GM18499 (cell line): Measurements from ENCODE around the gene HIP1R.
"Not testable (repeated sequence)": the region's sequence is repeated elsewhere in the genome, so short reads cannot be mapped to it uniquely, and the experiment has no call there.

Experiments
- ATAC-seq: cut with Tn5 transposase; IDR thresholded peaks from one replicate; pipeline ENCODE4 v1.9.1; 2021; ENCODE audit warnings: moderate number of reproducible peaks; ENCODE audit not compliant: insufficient read depth, unreplicated experiment

The HIP1R gene

GRCh38 chr12:122871851-122872780, 36.9 kb downstream of the HIP1R start:
- ATAC-seq: no peak

DNA sequence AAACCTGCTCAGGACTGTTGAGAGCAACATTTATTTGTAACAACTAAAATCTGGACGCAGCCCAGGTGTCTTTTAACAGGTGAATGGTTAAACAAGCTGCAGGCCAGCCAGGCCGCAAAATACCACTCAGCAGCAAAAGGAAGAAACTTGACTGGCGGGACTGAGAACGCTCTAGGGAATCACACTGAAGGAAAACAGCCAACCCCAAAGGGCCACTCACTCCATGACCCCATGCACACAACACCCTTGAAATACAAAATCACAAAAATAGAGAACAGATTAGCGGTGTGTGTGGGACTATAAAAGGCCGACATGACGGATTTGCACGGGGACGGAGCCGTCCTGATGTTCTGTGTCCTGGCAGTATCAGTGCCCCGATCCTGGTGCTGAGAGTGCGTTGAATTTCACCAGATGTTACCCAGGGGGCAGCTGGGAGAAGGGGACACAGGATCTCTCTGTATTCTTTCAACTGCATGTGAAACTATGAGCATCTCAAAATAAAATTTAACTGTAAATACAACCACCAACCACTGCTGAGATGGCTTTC, 37.6 kb downstream of the HIP1R start:
- ATAC-seq: no peak

DNA sequence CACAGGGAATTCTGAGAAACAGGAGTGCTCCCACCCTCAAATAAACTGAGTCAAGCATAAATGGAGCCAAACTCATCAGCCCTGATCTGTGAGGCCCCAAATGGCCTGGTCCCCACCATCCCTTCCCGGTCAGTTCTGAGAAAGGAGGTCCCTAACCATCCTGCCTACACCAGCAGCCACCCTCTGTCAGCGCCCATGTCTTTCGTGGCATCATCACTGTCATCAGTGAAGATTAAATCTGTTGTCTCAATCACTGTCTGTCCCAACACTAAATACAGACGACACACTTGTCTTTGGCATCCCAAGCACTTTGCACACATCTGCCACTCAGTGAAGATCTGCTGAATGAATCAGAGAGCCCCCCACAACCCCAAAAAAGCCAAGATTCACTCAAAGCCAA, 38.3 kb downstream of the HIP1R start:
- no peak for ATAC-seq

DNA sequence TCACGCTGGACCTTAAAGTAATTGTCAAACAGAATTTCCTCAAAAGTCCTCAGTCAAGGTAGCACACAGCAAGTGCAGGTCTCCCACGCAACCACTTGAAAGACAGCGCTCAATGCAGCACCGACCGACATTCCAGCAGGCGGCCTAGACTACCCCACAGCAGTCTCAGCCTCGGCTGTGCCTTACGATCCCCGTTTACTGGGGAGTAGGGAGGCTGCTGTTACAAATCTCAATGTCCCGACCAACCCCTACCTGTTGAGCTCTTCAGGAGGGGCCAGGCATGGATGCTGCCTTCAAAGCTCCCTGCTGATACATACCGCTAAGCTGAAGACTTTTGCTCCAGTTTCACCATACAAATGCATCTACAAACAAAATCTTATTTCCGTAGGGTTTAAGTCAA, 38.8 kb downstream of the HIP1R start:
- no peak for ATAC-seq

GRCh38 chr12:122875590-122876220, 40.4 kb downstream of the HIP1R start:
- ATAC-seq: no peak

DNA sequence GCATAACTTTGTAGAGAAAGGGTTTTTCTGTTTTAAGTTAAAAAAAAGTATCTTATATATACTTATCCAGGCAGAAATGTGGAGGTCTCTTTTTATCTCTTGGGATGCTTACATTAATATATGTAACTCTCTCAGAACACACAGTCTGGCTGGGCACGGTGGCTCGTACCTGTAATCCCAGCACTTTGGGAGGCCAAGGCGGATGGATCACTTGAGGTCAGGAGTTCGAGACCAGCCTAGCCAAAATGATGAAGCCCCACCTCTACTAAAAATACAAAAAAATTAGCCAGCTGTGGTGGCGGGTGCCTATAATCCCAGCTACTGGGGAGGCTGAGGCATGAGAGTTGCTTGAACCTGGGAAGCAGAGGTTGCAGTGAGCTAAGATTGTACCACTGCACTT, 41.0 kb downstream of the HIP1R start:
- ATAC-seq: not testable (repeated sequence)

DNA sequence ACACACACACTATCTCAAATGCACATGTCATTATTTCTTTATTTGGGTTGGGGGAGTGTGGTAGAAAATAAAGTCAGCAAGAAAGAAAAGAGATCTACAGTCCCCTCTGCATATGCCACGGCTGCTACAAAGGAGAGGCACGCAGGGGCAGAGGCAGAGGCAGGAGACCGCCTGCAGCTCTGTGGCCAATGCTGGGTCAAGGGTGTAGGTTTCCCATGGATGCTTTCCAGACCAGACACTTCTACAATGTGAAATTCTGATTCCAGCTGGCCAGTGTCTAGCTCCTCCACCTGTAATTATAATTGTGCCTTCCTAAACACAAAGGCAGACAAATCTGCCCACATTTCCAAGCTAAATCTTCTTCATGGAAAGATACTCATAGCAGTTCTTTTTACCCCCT, 41.5 kb downstream of the HIP1R start:
- no peak for ATAC-seq

DNA sequence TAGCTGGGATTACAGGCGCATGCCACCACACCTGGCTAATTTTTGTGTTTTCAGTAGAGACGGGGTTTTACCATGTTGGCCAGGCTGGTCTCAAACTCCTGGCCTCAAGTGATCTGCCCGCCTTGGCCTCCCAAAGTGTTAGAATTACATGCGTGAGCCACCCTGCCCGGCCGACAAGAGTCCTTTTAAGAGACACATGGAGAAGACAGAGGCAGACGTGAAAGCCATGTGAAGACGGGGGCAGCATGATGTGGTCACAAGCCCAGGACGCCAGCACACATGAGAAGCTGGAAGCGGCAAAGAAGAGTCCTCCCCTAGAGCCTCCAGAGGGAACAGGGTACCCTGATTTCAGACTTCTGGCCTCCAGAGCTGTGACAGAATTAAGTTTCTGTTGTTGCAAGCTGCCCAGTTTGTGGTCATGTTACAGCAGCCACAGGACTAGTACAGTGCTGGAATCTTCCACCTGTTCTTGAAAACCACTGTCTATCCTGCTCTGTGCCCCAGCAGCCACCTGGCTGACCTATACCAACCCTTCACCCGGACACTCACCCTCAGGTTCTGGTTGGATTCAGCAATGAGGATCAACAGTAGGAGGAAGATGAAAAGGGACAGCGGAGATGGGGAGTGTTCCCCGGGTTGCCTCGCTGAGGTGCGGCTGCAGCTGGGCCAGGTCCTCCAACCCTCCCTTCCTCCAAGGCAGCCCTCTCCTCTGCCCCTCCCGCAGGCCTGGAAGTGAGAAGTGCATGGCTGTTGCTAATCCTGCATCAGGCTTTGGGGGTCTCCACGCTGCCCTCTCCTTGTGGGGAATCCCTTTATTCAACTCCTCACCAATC, 43.7 kb downstream of the HIP1R start:
- ATAC-seq: no peak

GRCh38 chr12:122880155-122880667, 45.0 kb downstream of the HIP1R start:
- no peak for ATAC-seq

DNA sequence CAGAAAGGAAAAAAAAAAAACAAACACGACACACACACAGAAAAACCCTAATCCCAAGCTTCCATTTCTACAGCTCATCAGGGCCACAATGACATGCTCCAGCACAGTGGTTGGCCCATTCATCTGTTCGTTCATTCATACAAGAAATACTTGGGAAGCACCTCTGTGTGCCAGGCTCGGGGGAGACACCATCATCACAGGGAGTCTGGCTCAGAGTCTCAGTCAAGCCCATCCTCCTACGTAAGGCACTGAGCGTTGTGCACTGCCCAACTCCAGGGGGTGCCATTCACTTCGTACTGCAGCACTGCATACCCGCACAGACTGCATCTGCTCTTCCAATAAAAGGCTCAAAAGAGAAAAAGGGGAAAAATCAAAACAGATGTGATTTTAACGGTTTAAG, 45.4 kb downstream of the HIP1R start:
- no peak for ATAC-seq

- ATAC-seq: no peak
These were observed 47.8 kb downstream of the HIP1R start for GRCh38 chr12:122882908-122883558.

GRCh38 chr12:122884091-122884826, 49.0 kb downstream of the HIP1R start:
- no peak for ATAC-seq

GRCh38 chr12:122884860-122885259, 49.6 kb downstream of the HIP1R start:
- ATAC-seq: no peak

- ATAC-seq: no peak
These were observed 50.9 kb downstream of the HIP1R start for GRCh38 chr12:122886161-122886560.

- ATAC-seq: peak; percentile 66
These were observed 51.9 kb downstream of the HIP1R start for GRCh38 chr12:122886851-122887818.

DNA sequence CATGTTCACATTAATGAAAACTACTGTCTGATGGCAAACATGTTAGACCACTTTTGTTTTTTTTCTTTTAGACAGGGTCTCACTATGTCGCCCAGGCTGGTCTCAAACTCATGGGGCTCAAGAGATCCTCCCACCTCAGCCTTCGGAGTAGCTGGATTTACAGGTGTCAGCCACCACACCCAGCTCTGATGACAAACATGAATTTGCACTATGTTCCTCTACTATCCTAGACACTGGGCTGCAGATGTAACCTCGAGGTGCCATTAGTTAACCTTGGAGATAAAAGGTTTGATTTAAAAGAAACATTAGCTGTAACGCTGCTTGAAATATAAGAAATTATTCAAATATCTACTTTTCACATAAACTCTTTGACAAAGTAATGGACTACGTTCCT, 52.6 kb downstream of the HIP1R start:
- no peak for ATAC-seq

- ATAC-seq: no peak
These were observed 53.0 kb downstream of the HIP1R start for GRCh38 chr12:122888232-122888752.
